Peyer's patch (tissue), 4 donors: ENCODE measurements around the gene HEY2.

Source experiments
- CTCF ChIP-seq, 6 experiments: fragments of 450-650 bp in 4 of 6; fragments of 200-600 bp in 2 of 6; sonication (generic) in 1 of 6; IDR thresholded peaks; one replicate each; pipeline ENCODE4 v1.5.1; 2017 to 2019; ENCODE audit warnings: antibody characterized with exemption in 6 of 6, mild to moderate bottlenecking in 3 of 6, moderate library complexity in 1 of 6
- POLR2A ChIP-seq, 2 donors: fragments of 450-650 bp; IDR thresholded peaks; one replicate each; pipeline ENCODE4 v1.5.1; 2017; ENCODE audit warnings: antibody characterized with exemption in 2 of 2, mild to moderate bottlenecking in 2 of 2, moderate library complexity in 2 of 2

GRCh38 chr6:125806813-125807212 lies 57.4 kb downstream of the HEY2 start:
- TF ChIP-seq CTCF (IDR thresholded peaks at IDR 0.05): no peak
- no peak for TF ChIP-seq POLR2A (IDR thresholded peaks at IDR 0.05)
